ENCODE measurements around the gene IRF2.

IRF2 gene

GRCh38 chr4:184427687-184428086 is 46.7 kb downstream of the IRF2 start:
- DNase-seq: no peak

GRCh38 chr4:184427093-184427492 is 47.3 kb downstream of the IRF2 start:
- no peak for DNase-seq

DNA sequence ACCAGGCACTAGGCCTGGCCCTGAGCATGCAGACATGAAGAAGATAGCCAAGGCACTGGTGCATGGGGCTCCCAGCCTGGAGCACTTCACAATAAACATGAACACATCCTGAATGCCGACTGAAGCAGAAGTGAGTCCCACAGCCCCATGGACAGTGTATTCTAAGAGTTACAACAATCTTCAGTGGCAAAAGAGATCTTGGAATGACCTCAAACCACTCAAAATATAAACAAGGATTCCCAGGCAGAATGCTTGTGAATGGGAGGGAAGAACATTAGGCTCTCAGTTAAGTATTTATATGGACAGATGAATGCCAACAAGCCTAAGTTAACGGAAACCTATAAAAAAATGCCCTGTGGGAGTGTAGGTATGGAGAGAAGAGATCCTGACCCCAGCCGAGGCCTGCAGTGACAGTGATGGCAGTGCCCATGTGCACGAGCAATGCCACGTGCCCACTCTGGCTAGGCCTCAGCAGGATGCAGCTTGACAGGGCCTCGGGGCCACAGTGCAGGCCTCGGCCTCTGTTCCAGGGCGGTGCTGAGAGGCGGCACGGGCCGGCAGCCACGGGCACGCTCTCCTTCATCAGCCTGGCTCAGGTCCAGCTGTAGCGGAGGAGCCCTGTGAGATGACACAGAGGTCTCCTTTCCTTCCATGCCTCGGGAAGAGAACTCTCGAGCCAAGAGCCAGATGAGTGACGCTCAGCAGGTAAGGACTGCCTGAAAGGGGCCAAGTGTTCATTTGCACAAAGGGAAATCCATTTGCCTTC is 49.2 kb downstream of the IRF2 start:
- no peak for DNase-seq

- DNase-seq: no peak
These were observed 50.1 kb downstream of the IRF2 start for GRCh38 chr4:184424279-184424678.

DNA sequence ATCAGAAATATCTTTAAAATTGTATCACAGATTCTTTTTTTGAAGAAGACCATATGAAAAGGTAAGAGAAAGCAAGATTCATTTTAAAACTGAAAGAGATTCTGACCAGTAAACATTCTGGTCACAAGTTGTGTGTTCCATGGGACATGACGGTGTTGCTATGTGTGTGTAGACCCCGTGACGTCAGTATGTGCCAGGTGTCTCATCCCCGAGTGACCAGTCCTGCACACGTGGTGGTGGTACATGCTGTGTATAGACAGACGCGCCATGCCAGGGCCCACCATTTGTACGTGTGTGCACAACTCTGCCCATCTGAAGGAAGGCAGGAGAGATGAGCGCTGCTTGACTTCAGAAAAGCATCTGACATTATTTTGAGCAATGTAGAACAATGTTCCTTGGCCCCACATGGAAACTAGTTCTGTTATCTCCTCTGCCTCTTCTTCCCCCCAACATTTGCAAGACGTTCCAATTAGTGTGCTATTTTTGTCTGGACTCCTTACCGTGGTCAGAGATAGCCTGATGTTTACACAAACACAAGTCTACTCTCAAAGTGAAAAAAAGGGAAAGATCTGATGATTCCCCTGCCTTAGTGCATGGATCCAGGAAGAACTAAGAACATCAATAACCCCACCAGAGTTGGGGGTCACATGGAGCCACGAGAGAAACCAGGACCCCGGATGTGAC is 51.2 kb downstream of the IRF2 start:
- DNase-seq: no peak

DNA sequence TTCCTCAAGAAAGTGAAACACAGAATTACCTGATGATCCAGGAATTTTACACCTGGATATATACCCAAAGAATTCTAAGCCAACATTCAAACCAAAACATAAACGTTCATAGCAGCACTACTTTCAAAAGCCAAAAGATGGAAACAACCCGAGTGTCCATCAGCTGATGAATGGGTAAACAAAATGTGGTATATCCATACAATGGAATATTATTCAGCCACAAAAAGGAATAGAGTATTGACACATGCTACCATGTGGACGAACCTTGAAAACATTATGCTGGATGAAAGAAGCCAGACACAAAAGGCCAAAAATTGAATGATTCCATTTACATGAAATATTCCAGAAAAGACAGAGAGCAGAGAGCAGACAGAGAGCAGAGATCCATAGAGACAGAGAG is 52.0 kb downstream of the IRF2 start:
- DNase-seq: no peak

DNA sequence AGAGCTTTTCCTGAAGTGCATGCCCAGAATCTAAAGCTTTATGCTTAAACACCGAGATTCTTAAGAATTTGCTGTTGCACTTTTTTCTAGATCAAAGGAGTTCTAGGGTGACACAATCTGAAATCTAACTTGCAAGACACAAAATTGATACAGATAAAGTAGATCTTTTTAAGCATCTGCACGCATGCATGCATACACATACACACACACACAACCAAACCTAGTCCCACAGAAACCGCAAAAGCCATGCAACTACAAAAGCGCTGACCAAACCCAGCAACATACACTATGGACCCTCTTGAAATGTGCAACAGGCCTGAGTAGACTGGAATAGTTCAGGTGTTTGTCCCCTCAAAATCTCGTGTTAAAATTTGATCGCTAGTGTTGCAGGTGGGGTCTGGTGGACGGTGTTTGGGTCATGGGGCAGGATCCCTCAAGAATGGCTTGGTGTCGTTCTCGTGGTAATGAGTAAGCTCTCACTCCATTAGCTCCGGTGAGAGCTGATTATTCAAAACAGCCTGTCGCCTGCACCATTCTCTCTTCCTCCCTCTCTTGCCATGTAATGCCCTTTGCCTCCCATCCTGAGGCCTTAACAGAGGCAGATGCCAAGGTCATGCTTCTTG is 52.7 kb downstream of the IRF2 start:
- DNase-seq: no peak

- no peak for DNase-seq
These were observed 53.4 kb downstream of the IRF2 start for GRCh38 chr4:184420881-184421416.

DNA sequence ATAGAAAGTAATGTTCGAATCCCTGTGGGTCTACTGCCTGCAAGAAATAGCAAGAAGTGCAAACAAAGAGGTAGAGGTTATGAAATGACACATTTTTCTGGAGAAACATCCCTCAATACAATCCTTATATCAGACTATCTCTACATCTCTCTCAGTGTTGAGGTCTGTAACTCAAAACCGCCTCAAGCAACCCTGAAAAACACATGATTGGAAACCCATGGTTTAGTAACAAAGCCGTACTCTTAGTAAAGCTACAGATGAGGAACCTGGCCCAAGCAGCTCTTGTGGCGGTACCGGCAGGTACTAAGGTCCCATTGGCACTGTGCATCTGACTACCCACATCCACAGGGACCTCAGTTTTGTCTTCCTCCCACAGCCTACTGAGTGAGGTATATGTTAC is 53.9 kb downstream of the IRF2 start:
- DNase-seq: no peak

- DNase-seq: no peak
These were observed 54.4 kb downstream of the IRF2 start for GRCh38 chr4:184419976-184420375.

GRCh38 chr4:184417802-184418511 is 56.4 kb downstream of the IRF2 start:
- no peak for DNase-seq

DNA sequence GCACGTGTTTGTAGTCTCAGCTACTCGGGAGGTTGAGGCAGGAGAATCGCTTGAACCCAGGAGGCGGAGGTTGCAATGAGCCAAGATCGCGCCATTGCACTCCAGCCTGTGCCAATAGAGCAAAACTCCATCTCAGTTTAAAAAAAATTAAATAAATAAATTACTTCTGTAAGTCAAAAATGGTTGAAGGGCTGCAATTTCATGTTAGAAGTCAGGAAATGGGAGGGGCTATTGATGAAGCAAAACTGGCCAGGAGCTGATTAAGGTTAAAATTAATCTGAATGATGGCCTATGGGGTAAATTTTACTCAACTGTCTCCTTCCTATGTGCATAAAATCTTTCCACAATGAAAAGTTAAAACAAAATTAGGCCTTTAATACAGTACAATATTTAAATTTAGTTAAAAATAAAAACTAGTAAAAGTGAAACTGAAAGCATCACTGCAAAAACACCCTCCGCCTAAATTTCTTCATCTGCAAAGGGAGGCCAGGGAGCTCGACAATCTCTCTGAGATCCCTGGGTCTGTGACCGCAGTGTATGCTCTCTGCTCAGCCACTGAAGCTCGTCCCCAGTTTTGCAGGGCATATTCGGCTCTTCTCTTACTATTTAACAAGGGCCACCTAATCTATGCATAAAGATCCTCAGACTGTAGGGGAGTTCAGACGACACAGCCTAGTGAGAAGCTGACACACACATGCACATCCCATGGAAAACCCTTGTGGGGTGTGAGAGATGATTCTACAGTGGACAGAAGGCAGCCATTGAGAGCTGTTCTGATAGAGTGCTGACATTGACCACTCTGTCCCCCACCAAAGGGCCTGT is 57.2 kb downstream of the IRF2 start:
- no peak for DNase-seq

DNA sequence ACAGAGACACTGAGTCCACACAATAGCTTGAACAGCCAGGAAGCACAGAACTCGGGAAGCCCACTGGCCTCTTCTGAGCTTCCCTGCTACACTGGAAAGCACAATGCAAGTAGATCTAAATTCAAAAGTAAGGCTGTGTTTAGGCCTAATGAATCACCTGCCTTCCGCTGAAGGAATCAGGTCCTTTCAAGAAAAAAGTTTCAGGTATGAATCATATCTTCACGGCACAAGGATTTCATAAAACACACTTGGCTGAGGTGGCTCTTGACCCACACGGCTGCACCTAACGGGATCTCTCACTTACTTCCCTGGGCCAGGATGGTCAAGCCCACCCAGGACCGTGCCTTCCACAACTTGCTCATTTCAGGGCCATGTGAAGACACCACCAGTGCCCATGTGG is 59.3 kb downstream of the IRF2 start:
- DNase-seq: no peak

DNA sequence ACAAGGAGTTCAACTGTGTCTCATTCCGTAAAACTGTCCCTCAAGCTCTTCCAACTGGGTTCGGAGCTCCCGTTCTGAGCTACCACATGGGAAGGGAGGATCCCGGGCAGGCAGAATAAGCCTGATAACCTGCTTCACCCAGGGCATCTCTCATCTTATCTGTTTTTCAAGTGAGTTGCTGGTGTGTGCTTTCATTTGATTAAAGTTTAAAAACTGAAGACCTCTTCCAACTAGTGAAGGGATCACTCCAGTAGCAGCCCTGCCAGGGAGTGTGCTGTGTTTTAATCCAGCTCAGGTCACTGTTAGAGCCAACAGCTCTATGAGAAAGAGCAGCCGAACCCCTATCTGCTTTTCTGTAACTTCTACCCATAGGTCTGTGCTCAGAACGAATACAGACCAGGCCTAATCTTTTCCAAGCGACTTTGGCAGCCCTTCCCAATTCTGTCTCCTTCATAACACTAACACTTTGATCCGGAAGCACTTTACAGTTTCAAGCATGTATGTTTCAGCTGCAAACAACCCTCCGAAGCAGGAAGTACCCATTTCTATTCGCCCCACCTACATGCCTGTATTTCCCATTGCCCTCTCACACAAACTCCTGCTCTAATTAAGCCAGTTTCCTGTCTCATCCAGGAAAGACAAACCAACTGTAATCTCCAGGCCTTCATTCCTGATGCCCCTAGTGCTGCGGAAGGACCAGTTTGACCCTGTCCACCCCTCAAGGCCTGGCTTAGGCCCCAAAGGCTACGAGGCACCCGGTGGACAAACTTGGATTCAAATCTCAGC is 60.9 kb downstream of the IRF2 start:
- no peak for DNase-seq

DNA sequence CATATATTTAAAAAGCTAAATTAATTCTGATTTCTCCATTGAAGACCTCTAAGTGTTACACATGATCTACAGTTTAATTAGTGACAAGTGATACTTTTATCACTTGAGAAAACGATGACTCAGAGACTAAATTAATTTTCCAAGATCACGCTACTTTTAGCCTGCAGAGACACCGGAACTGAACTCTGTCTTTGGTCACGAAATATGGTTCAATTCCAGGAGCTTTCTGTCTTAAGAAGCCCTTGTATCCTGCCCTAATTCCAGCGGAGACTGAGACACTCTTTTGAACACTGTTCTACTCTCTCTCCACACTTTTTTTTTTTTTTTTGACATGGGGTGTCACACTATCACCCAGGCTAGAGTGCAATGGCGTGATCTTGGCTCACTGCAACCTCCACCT is 63.6 kb downstream of the IRF2 start:
- DNase-seq: no peak

DNA sequence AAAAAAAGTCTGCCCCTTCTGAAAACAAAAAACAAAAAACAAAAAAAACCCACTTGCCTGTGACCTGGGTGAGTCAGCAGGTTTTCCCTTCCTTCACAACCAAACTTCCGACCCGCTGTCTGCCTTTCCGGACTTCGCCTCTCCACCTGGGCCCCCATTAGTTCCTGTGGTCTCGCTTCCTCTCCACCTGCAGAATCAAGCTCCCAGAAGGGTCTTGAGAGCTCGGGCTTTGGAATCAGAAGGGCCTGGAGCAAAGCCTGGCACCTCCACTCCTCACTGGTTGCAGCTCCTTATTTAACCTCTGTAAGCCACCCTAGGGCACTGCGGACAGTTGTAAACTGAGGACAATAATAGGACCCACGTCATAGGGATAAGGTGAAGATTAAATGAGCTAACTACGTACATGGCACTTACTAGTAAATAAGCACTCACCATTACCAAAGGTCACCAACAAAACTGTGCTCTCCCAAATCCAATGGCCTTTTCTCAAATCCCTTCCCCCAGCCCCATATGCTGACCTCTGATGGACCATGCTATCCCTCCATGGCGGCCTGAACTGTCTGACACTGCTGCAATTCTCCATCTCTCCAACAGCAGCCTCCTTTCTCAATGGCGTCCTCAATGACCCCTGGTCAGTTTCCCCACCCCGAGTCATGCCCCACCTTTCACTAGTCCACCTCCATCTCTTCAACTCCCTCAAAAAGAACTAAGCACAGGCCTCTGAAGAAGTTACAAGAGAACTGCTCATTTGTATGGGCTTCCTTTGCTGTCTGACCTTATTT is 64.2 kb downstream of the IRF2 start:
- no peak for DNase-seq

DNA sequence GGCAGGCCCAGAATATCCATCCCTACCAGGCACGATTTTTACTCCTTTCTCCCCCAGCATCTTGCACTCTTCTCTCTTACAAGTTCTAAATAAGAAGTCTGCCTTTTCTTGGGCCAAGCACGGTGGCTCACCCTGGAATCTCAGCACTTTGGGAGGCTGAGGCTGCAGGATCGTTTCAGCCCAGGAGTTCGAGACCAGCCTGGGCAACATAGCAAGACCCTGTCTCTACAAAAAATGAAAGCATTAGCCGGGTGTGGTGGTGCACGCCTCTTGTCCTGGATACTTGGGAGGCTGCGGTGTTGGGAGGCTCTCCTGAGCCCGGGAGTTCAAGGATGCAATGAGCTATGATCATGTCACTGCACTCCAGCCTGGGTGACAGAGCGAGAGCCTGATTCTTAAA is 64.8 kb downstream of the IRF2 start:
- DNase-seq: no peak

- DNase-seq: no peak
These were observed 65.7 kb downstream of the IRF2 start for GRCh38 chr4:184408684-184409081.

DNA sequence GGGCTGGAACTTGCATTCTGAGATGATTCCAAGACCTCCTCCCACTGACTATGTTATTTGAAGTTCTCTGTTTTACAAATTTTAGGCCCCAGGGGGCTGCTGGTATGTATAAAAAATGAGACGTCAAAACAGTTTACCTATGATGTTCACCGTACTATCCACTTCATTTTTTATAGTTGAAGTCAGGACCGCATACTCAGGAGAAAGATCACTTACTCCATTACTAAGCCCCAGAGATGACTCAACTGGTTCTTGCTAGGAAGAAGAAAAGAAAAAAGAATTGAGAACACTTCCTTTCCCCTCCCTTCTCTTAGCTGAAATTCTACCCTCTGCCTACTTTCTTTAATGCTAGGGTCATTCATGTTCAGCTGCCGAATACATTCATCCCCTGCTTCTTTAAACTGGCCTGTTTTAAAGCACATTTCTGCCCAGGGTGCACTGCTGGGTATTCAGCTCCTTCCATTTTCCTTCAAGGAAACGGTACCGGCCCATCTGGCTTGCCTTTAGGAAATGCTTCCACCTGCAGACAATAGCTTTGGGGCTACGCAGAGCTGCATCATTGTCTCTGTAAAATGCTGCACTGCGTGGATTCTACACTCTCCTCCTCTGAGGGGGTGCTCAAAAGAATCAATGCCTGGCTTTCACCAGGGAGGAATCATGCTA is 66.2 kb downstream of the IRF2 start:
- no peak for DNase-seq

DNA sequence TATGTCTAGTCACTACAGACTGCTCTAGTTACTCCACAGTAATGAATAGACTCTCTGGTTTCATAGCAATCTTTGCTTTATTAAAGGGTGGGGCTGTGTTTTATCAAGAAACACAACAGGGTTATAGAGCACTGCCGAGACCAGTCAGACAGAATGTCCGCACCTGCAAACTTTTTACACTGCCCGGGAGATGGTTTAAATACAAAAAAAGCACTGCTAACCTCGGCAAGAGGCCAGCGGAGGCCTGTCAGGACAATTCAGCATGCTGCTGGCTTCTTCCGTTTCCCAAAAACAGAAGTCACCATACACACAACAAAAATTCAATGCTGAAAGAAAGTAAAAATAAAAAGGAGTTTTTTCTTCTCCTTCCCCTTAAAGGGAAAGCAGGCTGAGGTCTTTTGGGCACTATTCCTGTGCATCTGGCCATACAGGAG is 67.4 kb downstream of the IRF2 start:
- DNase-seq: no peak
